GM10266 (cell line): ENCODE results near the gene CPNE9.

Source experiments
- DNase-seq: peaks from one replicate; pipeline ENCODE4 v3.0.0; 2012; ENCODE audit errors: extremely low spot score
- TF ChIP-seq, protein P1 (sequence below): IDR thresholded peaks from 2 replicates; pipeline ENCODE4 v1.5.1; 2012; ENCODE audit warnings: mild to moderate bottlenecking, low read depth; ENCODE audit not compliant: control insufficient read depth, insufficient read depth; ENCODE audit errors: missing control alignments

CPNE9 gene

DNA sequence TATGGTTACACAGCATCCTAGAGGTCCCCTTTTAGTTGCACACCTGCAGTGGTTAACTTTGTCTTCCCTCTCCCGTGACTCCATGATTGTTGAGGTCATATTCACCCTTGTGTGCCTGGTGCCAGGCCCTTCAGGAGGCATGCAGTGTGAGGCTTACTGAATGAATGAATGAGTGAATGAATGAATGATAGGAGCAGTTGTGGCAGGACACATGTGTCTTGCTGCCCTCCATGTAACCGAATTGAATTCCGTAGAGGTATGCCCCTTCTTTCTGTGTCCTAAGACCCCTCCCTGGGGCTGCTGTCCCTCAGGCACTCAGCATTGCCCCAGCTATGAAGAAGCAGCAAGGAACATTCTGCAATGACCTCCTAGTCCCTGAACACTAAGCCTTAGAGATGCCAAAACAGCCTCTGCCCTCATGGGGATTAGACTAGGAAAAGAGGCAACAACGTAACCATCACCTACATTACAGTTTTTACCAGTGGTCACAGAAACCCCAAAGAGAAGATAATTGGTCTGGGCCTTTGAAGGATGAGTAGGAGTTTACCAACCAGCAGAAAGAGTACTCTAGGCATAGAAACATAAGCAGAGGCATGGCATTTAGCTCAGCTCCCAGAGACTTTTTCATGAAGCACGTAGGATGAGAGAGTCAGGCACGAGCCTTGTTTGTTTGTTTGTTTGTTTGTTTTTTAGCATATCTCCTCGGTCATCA, 22.5 kb upstream of the CPNE9 start:
- TF ChIP-seq, protein P1, sequence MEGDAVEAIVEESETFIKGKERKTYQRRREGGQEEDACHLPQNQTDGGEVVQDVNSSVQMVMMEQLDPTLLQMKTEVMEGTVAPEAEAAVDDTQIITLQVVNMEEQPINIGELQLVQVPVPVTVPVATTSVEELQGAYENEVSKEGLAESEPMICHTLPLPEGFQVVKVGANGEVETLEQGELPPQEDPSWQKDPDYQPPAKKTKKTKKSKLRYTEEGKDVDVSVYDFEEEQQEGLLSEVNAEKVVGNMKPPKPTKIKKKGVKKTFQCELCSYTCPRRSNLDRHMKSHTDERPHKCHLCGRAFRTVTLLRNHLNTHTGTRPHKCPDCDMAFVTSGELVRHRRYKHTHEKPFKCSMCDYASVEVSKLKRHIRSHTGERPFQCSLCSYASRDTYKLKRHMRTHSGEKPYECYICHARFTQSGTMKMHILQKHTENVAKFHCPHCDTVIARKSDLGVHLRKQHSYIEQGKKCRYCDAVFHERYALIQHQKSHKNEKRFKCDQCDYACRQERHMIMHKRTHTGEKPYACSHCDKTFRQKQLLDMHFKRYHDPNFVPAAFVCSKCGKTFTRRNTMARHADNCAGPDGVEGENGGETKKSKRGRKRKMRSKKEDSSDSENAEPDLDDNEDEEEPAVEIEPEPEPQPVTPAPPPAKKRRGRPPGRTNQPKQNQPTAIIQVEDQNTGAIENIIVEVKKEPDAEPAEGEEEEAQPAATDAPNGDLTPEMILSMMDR: no peak
- DNase-seq: no peak

DNA sequence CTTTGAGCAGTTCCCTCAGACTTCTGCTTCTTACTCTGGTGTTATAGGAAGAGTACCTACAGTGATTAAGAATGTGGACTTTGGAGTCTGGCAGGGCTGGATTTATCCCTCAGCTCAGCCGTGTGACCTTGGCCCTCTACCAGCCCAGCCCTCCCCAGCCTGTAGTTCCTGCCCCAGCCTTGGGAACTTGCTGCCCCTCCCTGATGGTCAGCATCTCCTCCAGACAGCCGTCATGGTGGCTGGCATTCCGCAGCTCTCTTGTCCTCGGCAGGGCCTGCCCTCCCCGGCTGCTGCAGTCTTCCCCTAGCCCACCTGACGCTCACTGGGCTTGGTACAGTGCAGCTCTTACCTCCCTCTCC, 21.9 kb upstream of the CPNE9 start:
- DNase-seq: no peak
- TF ChIP-seq, protein P1: no peak

DNA sequence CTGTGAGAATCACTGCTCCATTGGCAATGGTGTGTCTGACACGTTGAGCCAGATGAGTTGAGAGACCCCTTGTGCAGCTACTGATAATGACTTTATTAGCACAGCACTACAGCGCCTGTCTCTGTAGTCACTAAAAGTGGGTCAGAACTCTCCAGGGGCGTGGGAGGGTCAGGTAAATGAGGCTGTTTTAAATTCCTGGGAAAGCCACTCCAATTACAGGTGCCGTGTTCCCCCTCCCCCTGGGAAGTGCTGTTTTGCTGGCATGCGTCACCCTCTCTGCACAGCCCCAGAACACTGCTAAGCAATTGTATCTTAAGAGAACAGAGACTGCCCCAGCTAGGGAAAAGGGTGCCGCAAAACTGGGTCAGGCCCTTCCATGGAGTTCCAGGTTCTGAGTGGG, 21.5 kb upstream of the CPNE9 start:
- TF ChIP-seq, protein P1: no peak
- DNase-seq: no peak

DNA sequence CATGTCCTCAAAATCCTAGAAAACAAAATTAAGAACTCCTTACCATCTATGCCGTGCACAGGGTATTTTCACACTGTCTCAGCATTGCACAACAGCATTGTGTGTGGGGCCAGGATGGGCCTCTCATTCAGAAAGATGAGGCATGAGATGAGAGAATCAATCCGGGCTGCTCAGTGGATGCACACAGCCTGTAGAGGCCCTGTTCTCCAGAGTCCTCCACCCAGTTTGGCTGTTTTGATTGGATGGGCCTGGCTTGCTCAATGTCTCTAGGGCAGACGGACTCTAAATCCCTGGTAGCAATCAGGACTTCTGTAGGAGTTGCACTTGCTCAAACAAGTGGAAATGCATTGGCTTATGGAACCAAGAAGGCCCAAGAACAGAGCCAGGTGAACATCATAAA, 20.2 kb upstream of the CPNE9 start:
- TF ChIP-seq, protein P1: no peak
- no peak for DNase-seq

DNA sequence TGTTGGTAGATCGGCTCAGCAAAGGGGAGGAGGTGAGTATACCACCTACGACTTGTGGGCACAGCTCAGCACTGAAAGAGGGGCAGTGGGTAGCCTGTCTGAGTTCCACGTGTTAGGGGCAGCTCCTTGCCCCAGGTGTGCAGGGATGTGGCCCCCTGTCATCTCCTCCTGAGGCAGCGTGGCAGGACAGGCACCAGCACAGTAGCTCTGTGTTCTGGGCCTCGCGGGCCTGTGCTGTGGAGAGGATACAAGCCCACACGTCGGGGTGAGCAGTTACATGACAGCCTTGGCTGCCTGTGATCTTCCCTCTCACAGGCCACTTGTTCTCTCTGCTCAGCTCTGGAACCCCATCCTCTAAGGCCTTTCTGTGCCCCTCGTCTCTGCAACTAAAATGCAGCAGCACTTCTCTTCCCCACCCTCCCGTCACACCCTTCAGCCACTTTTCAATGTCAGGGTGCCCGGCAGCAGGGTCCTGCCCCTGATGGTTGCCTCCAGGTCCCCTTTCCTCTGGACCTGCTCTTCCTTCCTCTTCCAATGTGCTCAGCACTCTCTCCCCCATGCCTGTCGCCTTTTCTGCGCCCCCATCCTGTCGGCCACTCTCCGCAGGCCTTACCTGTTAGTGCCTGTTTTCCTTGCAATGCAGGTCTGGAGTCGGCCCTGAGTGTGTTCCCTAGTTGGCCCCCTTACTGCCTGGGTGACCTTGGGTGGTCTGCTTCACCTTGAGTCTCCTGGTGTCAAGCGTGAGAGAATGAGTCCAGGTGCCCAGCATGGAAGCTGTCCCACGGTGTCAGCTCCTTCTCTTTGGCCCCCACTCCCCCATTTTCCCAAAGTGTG, 18.2 kb upstream of the CPNE9 start:
- no peak for DNase-seq
- TF ChIP-seq, protein P1: no peak

DNA sequence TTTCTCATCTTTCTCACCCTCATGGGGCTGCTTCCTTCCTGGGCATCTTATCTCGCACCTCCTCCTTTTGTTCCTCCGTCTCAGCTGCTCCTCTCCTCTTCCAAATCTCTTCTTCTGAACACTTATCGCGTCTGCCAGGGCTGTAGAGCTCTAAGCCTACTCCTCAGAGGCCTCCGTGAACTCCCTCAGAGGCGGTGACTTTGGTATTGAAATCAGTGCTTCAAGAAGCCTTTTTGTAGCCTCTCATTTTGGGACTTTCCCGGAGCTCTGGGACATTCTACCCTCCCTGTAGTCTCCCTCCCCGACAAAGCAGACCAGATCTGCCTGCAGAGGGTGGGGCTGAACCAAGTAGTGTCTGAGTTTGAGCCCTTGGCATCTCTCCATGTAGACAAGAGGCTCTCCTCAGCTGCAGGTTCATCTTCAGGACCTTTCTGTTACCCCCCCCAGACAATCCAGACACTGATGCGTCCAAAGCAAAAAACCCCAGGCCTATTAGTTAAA, 17.5 kb upstream of the CPNE9 start:
- TF ChIP-seq, protein P1: no peak

DNA sequence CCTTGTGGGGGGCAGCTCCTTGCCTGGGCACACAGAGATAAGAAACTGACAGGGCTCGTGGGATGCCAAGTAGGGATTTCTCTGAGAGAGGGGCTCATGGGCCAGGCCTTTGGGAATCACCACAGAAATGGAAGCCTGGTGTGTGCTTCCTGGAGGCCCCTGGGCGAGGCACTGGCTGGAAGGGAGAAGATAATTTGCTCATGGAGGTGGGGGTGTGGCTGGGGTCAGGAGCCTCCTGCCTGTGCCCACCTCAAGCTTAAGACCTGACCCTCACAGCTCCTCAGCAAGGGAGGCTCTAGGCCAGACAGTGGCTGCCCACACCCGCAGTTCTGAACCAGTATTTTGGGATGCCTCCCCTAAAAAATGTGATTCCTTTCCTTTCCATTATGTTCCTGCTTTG, 16.9 kb upstream of the CPNE9 start:
- TF ChIP-seq, protein P1: no peak

More for the DNA sequence above, 17.5 kb upstream of the CPNE9 start:
- no peak for DNase-seq

More for the DNA sequence above, 16.9 kb upstream of the CPNE9 start:
- DNase-seq: no peak
